Measurements from ENCODE around the gene MREG.

- TF ChIP-seq TAF1 (conservative IDR thresholded peaks at IDR 0.05) (no peak), SP1 (IDR thresholded peaks at IDR 0.05) (no peak), GABPA (IDR thresholded peaks at IDR 0.05 in 1 of 2, conservative IDR thresholded peaks at IDR 0.05 in 1 of 2) (no peak), FOXA2 (IDR thresholded peaks at IDR 0.05) (no peak), EGR1 (IDR thresholded peaks at IDR 0.05; ENCODE audit: low read depth in 2 of 2) (no peak), YY1 (IDR thresholded peaks at IDR 0.05) (no peak), RAD21 (IDR thresholded peaks at IDR 0.05) (no peak), ATF3 (IDR thresholded peaks at IDR 0.05) (no peak), MAX (IDR thresholded peaks at IDR 0.05) (no peak), REST (IDR thresholded peaks at IDR 0.05) (no peak), ZBTB33 (IDR thresholded peaks at IDR 0.05) (no peak), JUND (IDR thresholded peaks at IDR 0.05) (no peak), HNF4G (IDR thresholded peaks at IDR 0.05) (no peak)
- TF ChIP-seq, protein P1, sequence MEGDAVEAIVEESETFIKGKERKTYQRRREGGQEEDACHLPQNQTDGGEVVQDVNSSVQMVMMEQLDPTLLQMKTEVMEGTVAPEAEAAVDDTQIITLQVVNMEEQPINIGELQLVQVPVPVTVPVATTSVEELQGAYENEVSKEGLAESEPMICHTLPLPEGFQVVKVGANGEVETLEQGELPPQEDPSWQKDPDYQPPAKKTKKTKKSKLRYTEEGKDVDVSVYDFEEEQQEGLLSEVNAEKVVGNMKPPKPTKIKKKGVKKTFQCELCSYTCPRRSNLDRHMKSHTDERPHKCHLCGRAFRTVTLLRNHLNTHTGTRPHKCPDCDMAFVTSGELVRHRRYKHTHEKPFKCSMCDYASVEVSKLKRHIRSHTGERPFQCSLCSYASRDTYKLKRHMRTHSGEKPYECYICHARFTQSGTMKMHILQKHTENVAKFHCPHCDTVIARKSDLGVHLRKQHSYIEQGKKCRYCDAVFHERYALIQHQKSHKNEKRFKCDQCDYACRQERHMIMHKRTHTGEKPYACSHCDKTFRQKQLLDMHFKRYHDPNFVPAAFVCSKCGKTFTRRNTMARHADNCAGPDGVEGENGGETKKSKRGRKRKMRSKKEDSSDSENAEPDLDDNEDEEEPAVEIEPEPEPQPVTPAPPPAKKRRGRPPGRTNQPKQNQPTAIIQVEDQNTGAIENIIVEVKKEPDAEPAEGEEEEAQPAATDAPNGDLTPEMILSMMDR (IDR thresholded peaks at IDR 0.05; ENCODE audit: low read depth, low read length, missing input control), result no peak
Measured at GRCh38 chr2:215979620-215980019, 33.7 kb downstream of the MREG start.

Data from liver (tissue), 3 donors.